CD8-positive, alpha-beta memory T cell (primary cell): ENCODE measurements around the gene HMCN1. TPM values are rescaled to one million over a fixed set of nuclear protein-coding genes. Genes with fewer than 3 reads are reported as not detected.

ENCODE experiments used
- CTCF ChIA-PET: fragments of 350-600 bp; sonication (Branson Sonifier 250); formaldehyde crosslinking; loops from one replicate; lab custom pipeline; 2021; ENCODE audit warnings: antibody characterized with exemption; lab: Charles Lee
- POLR2A ChIA-PET: fragments of 350-600 bp; sonication (Branson Sonifier 250); formaldehyde crosslinking; loops from one replicate; lab custom pipeline; 2021; ENCODE audit warnings: antibody characterized with exemption; lab: Charles Lee
- DNase-seq, 5 donors: peaks; one replicate each; pipeline versions ENCODE4 v3.0.0 to v3.0.0-alpha.2; 2020 to 2022; ENCODE audit warnings: mixed read lengths in 1 of 5
- H3K27ac ChIP-seq: one replicate; pipeline ENCODE4 v1.7.0; 2013; ENCODE audit warnings: low read depth, mild to moderate bottlenecking, low read length, moderate library complexity
- H3K27me3 ChIP-seq: 2 replicates; pipeline ENCODE4 v1.7.0; 2013; ENCODE audit warnings: low read length, mild to moderate bottlenecking; ENCODE audit not compliant: insufficient read depth, poor library complexity, severe bottlenecking
- H3K36me3 ChIP-seq: 2 replicates; pipeline ENCODE4 v1.7.0; 2013; ENCODE audit warnings: mild to moderate bottlenecking, low read length, moderate library complexity; ENCODE audit not compliant: insufficient read depth
- H3K4me1 ChIP-seq: 2 replicates; pipeline ENCODE4 v1.7.0; 2013; ENCODE audit warnings: mild to moderate bottlenecking, low read length, moderate library complexity; ENCODE audit not compliant: insufficient read depth
- H3K4me3 ChIP-seq: 2 replicates; pipeline ENCODE4 v1.7.0; 2013; ENCODE audit warnings: mild to moderate bottlenecking, low read length
- H3K9me3 ChIP-seq: 2 replicates; pipeline ENCODE4 v1.7.0; 2013; ENCODE audit warnings: mild to moderate bottlenecking, low read length
- H3K27ac Mint-ChIP-seq, 8 donors: one replicate each; pipeline ENCODE4 v1.8.0; 2020 to 2021; ENCODE audit warnings: mixed read lengths in 8 of 8, mild to moderate bottlenecking in 6 of 8, inconsistent platforms in 3 of 8, moderate library complexity in 3 of 8
- H3K27me3 Mint-ChIP-seq, 2 donors: one replicate each; pipeline ENCODE4 v1.8.0; 2020 to 2021; ENCODE audit warnings: mixed read lengths in 2 of 2, mild to moderate bottlenecking in 1 of 2, moderate library complexity in 1 of 2
- H3K36me3 Mint-ChIP-seq, 3 donors: one replicate each; pipeline ENCODE4 v1.8.0; 2020 to 2021; ENCODE audit warnings: mixed read lengths in 3 of 3, inconsistent platforms in 1 of 3, mild to moderate bottlenecking in 1 of 3
- H3K4me1 Mint-ChIP-seq, 3 donors: one replicate each; pipeline ENCODE4 v1.8.0; 2020 to 2021; ENCODE audit warnings: mixed read lengths in 3 of 3, inconsistent platforms in 1 of 3, mild to moderate bottlenecking in 1 of 3
- H3K4me3 Mint-ChIP-seq, 7 donors: one replicate each; pipeline ENCODE4 v1.8.0; 2020 to 2021; ENCODE audit warnings: mixed read lengths in 7 of 7, mild to moderate bottlenecking in 6 of 7, moderate library complexity in 4 of 7, inconsistent platforms in 2 of 7
- H3K9me3 Mint-ChIP-seq, 5 donors: one replicate each; pipeline ENCODE4 v1.8.0; 2020 to 2022; ENCODE audit warnings: mixed read lengths in 5 of 5, mild to moderate bottlenecking in 3 of 5, moderate library complexity in 2 of 5, inconsistent platforms in 1 of 5
- polyA plus RNA-seq: library from polyadenylated mRNA; unstranded; fragments of 300-500 nt; fragmentation: Illumina TruSeq; gene quantifications from one replicate; pipeline ENCODE4 v1.2.3, GENCODE V29; 2021
- total RNA-seq, 2 experiments: library from RNA; stranded (reverse); gene quantifications; one replicate each; pipeline ENCODE4 v1.2.3, GENCODE V29; 2021

Gene HMCN1
- total and polyA plus RNA-seq, 3 experiments from 2014 or later, result 0.02 to 0.04 TPM; not detected in 1

GRCh38 chr1:185965870-185966269 lies 231.7 kb downstream of the HMCN1 start:
- no peak for DNase-seq
- Mint-ChIP-seq H3K27ac (no peak overlapping the region), H3K9me3 (no peaks in the 10 kb centered on the region), H3K4me3 (no peak overlapping the region), H3K27me3 (peaks cover 5 to 11% of the 10 kb centered on the region in 2 donors), H3K4me1 (no peaks in the 10 kb centered on the region), H3K36me3 (no peaks in the 10 kb centered on the region)
- Histone ChIP-seq H3K27ac (no peak overlapping the region), H3K4me3 (no peak overlapping the region), H3K4me1 (no peaks in the 10 kb centered on the region), H3K36me3 (no peaks in the 10 kb centered on the region), H3K27me3 (no peaks in the 10 kb centered on the region), H3K9me3 (no peaks in the 10 kb centered on the region)
- CTCF ChIA-PET, result no interaction called here
- POLR2A ChIA-PET, result no interaction called here

GRCh38 chr1:185966471-185966870 lies 232.3 kb downstream of the HMCN1 start:
- Mint-ChIP-seq H3K4me1 (no peaks in the 10 kb centered on the region), H3K36me3 (no peaks in the 10 kb centered on the region), H3K27me3 (peaks cover 5 to 11% of the 10 kb centered on the region in 2 donors), H3K27ac (no peak overlapping the region), H3K9me3 (no peaks in the 10 kb centered on the region), H3K4me3 (no peak overlapping the region)
- POLR2A ChIA-PET, result no interaction called here
- Histone ChIP-seq H3K9me3 (no peaks in the 10 kb centered on the region), H3K27ac (no peak overlapping the region), H3K27me3 (no peaks in the 10 kb centered on the region), H3K4me1 (no peaks in the 10 kb centered on the region), H3K4me3 (no peak overlapping the region), H3K36me3 (no peaks in the 10 kb centered on the region)
- DNase-seq, result no peak
- CTCF ChIA-PET, result no interaction called here

GRCh38 chr1:185969028-185969427 lies 234.8 kb downstream of the HMCN1 start:
- Histone ChIP-seq H3K27me3 (no peaks in the 10 kb centered on the region), H3K9me3 (no peaks in the 10 kb centered on the region), H3K4me3 (no peak overlapping the region), H3K27ac (no peak overlapping the region), H3K36me3 (no peaks in the 10 kb centered on the region), H3K4me1 (no peaks in the 10 kb centered on the region)
- no peak for DNase-seq
- POLR2A ChIA-PET, result no interaction called here
- CTCF ChIA-PET, result no interaction called here
- Mint-ChIP-seq H3K9me3 (no peaks in the 10 kb centered on the region), H3K36me3 (no peaks in the 10 kb centered on the region), H3K4me3 (no peak overlapping the region), H3K27ac (no peak overlapping the region), H3K4me1 (no peaks in the 10 kb centered on the region), H3K27me3 (peaks cover 5 to 7% of the 10 kb centered on the region in 2 donors)

GRCh38 chr1:185969524-185969991 lies 235.4 kb downstream of the HMCN1 start:
- POLR2A ChIA-PET, result no interaction called here
- H3K9me3 ChIP-seq, result no peaks in the 10 kb centered on the region
- Mint-ChIP-seq H3K4me1 (no peaks in the 10 kb centered on the region), H3K36me3 (no peaks in the 10 kb centered on the region), H3K27ac (no peak overlapping the region), H3K27me3 (peaks cover 5 to 7% of the 10 kb centered on the region in 2 donors), H3K4me3 (no peak overlapping the region), H3K9me3 (no peaks in the 10 kb centered on the region)
- no peaks in the 10 kb centered on the region for H3K27me3 ChIP-seq
- no peaks in the 10 kb centered on the region for H3K4me1 ChIP-seq
- H3K36me3 ChIP-seq, result no peaks in the 10 kb centered on the region
- DNase-seq, result no peak
- no peak overlapping the region for H3K4me3 ChIP-seq
- CTCF ChIA-PET, result no interaction called here
- H3K27ac ChIP-seq, result no peak overlapping the region

- Mint-ChIP-seq H3K4me1 (no peaks in the 10 kb centered on the region), H3K27ac (no peak overlapping the region), H3K27me3 (peaks cover 4 to 10% of the 10 kb centered on the region in 2 donors), H3K9me3 (no peaks in the 10 kb centered on the region), H3K4me3 (no peak overlapping the region), H3K36me3 (no peaks in the 10 kb centered on the region)
- ChIA-PET CTCF (no interaction called here), POLR2A (no interaction called here)
- Histone ChIP-seq H3K4me3 (no peak overlapping the region), H3K36me3 (no peaks in the 10 kb centered on the region), H3K9me3 (no peaks in the 10 kb centered on the region), H3K27ac (no peak overlapping the region), H3K4me1 (no peaks in the 10 kb centered on the region), H3K27me3 (no peaks in the 10 kb centered on the region)
- DNase-seq, result no peak
Measured at GRCh38 chr1:185971688-185972087, 237.5 kb downstream of the HMCN1 start.

DNA sequence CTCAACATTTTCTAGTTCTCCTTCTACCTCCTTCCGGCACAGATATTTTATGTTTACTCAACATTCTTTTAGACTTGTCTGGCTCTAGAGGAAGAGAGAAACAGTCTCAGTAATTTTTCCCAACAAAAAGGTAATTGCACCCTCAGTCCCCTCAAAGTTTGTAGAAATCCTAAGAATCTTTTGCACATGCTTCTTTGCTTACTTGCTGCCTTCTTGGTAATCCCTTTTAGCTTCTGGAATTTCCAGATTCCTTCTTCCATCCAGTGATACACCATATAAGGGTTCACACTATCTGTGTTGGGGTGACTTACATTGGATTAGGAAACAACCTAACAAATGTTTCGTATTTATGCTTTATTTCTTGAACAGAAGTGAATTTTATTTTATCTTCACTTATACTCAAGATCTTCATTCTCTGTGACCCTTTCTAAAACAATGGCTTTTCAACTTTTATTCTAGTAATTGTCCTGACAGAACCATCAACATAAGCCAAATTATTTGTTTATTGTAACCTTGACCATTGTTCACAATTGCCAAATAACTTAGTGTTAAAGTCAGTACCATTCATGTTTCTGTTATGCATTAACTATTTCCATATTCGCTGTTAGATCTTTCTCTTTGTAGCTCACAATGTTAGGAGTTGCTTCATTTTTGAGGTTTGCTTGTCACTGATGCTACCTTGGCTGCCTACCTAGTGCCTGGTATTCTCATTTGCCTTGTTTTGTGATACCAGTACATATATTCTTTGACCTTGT lies 238.1 kb downstream of the HMCN1 start:
- no peak for DNase-seq
- H3K36me3 Mint-ChIP-seq, result no peaks in the 10 kb centered on the region
- no peaks in the 10 kb centered on the region for H3K4me1 ChIP-seq
- no peaks in the 10 kb centered on the region for H3K36me3 ChIP-seq
- H3K4me3 ChIP-seq, result no peak overlapping the region
- H3K9me3 Mint-ChIP-seq, result no peaks in the 10 kb centered on the region
- no peaks in the 10 kb centered on the region for H3K9me3 ChIP-seq
- H3K27ac ChIP-seq, result no peak overlapping the region
- peaks cover 4 to 8% of the 10 kb centered on the region in 2 donors for H3K27me3 Mint-ChIP-seq
- no peaks in the 10 kb centered on the region for H3K4me1 Mint-ChIP-seq
- no peak overlapping the region for H3K4me3 Mint-ChIP-seq
- ChIA-PET POLR2A (no interaction called here), CTCF (no interaction called here)
- no peak overlapping the region for H3K27ac Mint-ChIP-seq
- H3K27me3 ChIP-seq, result no peaks in the 10 kb centered on the region

GRCh38 chr1:185973645-185974044 lies 239.5 kb downstream of the HMCN1 start:
- Histone ChIP-seq H3K36me3 (no peaks in the 10 kb centered on the region), H3K27me3 (no peaks in the 10 kb centered on the region), H3K4me3 (no peak overlapping the region), H3K9me3 (no peaks in the 10 kb centered on the region), H3K4me1 (no peaks in the 10 kb centered on the region), H3K27ac (no peak overlapping the region)
- ChIA-PET CTCF (no interaction called here), POLR2A (no interaction called here)
- Mint-ChIP-seq H3K4me3 (no peak overlapping the region), H3K27me3 (peaks cover 4 to 6% of the 10 kb centered on the region in 2 donors), H3K9me3 (no peaks in the 10 kb centered on the region), H3K27ac (no peak overlapping the region), H3K36me3 (no peaks in the 10 kb centered on the region), H3K4me1 (no peaks in the 10 kb centered on the region)
- no peak for DNase-seq

DNA sequence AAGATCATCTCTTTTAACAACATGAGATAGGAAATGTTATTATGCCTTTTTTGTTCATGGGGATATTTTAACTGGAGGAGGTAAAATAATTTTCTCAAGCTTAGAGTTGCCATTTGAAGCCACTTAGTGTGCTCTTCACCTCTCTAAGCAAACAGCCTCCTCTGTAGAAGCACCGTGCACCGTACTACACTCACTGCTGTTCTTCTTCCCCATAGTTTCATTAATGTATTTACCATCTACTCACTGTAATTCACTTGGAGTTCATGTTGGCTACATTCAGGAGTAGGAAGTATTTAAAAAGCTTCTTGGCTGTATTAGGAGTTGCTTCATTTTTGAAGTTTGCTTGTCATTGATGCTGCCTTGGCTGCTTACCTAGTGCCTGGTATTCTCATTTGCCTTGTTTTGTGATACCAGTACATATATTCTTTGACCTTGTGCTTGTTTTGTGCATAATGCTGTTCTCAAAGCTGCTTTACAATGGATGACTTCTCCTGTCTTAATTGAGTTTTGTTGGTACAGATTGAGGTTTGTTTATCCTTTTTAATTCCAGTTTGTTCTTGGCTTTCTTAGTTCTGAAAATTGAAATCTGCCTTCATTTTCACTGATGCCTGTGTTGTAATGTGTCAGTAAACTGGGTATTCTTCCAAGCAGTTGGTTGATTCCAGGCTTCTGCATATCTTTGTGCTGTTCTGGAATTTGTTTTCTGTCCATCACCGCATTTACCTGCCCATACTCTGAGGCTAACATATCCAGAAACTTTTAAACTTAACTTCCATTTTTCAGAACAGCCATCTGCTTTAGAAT lies 240.4 kb downstream of the HMCN1 start:
- no peak for DNase-seq
- H3K4me3 ChIP-seq, result no peak overlapping the region
- POLR2A ChIA-PET, result no interaction called here
- no peaks in the 10 kb centered on the region for H3K36me3 ChIP-seq
- H3K27me3 ChIP-seq, result no peaks in the 10 kb centered on the region
- Mint-ChIP-seq H3K4me3 (no peak overlapping the region), H3K4me1 (no peaks in the 10 kb centered on the region), H3K27ac (no peak overlapping the region), H3K9me3 (peaks cover 0 to 3% (median 0%) of the 10 kb centered on the region in 5 donors), H3K27me3 (peaks cover 3 to 6% of the 10 kb centered on the region in 2 donors), H3K36me3 (no peaks in the 10 kb centered on the region)
- CTCF ChIA-PET, result no interaction called here
- no peaks in the 10 kb centered on the region for H3K4me1 ChIP-seq
- H3K27ac ChIP-seq, result no peak overlapping the region
- H3K9me3 ChIP-seq, result no peaks in the 10 kb centered on the region
